Liver (tissue), 3 donors: ENCODE measurements around the gene C10orf67.

Source experiments
- GABPA ChIP-seq, 2 donors: IDR thresholded peaks in 1 of 2; conservative IDR thresholded peaks in 1 of 2; 2 replicates each; pipeline ENCODE4 v1.6.1; 2016; ENCODE audit warnings: antibody characterized with exemption in 2 of 2, mild to moderate bottlenecking in 1 of 2, moderate library complexity in 1 of 2
- TF ChIP-seq, protein P1 (sequence below): fragments of 150-350 bp; IDR thresholded peaks from 2 replicates; pipeline ENCODE4 v1.5.1; 2017; ENCODE audit warnings: improper control_type of control experiment, low read depth, low read length; ENCODE audit not compliant: missing input control
- TF ChIP-seq, protein P2 (sequence below): IDR thresholded peaks from 2 replicates; pipeline ENCODE4 v1.6.1; 2016; ENCODE audit warnings: antibody characterized with exemption
- donor health status: healthy.
- donor health status: healthy.

GRCh38 chr10:23198610-23198939 lies 146.0 kb downstream of the C10orf67 start:
- TF ChIP-seq, protein P1, sequence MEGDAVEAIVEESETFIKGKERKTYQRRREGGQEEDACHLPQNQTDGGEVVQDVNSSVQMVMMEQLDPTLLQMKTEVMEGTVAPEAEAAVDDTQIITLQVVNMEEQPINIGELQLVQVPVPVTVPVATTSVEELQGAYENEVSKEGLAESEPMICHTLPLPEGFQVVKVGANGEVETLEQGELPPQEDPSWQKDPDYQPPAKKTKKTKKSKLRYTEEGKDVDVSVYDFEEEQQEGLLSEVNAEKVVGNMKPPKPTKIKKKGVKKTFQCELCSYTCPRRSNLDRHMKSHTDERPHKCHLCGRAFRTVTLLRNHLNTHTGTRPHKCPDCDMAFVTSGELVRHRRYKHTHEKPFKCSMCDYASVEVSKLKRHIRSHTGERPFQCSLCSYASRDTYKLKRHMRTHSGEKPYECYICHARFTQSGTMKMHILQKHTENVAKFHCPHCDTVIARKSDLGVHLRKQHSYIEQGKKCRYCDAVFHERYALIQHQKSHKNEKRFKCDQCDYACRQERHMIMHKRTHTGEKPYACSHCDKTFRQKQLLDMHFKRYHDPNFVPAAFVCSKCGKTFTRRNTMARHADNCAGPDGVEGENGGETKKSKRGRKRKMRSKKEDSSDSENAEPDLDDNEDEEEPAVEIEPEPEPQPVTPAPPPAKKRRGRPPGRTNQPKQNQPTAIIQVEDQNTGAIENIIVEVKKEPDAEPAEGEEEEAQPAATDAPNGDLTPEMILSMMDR: no peak
- TF ChIP-seq GABPA (IDR thresholded peaks at IDR 0.05 in 1 of 2, conservative IDR thresholded peaks at IDR 0.05 in 1 of 2): no peak
- TF ChIP-seq, protein P2, sequence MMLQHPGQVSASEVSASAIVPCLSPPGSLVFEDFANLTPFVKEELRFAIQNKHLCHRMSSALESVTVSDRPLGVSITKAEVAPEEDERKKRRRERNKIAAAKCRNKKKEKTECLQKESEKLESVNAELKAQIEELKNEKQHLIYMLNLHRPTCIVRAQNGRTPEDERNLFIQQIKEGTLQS: no peak
